Measurements from ENCODE around the gene NR4A2. TPM values are rescaled to one million over a fixed set of nuclear protein-coding genes. Genes with fewer than 3 reads are reported as not detected.

The NR4A2 gene
- total RNA-seq, 1 donor from 2014 or later: 67.7 TPM

Other genes with a start within 250 kb of the NR4A2 start
- 35.7 TPM for gene GPD2, start 103.7 kb upstream of the NR4A2 start, total RNA-seq